Pancreas (tissue), 10 donors: ENCODE data around the gene CCDC86. TPM values are rescaled to one million over a fixed set of nuclear protein-coding genes. Genes with fewer than 3 reads are reported as not detected.

ENCODE experiments used
- ATAC-seq, 4 donors: fragments of 200-7000 bp; cut with Tn5 transposase; one replicate each; pipeline versions ENCODE4 v1.8.0 to v1.9.1; 2020; ENCODE audit warnings: mild to moderate bottlenecking in 4 of 4, moderate library complexity in 4 of 4
- DNase-seq, 6 donors: peaks; one replicate each; pipeline ENCODE4 v3.0.0-alpha.2; 2020
- FAIRE-seq: peaks from 2 replicates; lab custom pipeline; 2012; peaks lifted over from hg19 to GRCh38; lab: Jason Lieb, UNC
- H3K27ac ChIP-seq, 4 donors: fragments of 200-600 bp; sonication (generic); 1 replicate in 3 of 4; 2 replicates in 1 of 4; pipeline versions ENCODE4 v1.5.0 to v1.8.0; 2020
- H3K27me3 ChIP-seq, 4 donors: fragments of 200-600 bp; one replicate each; pipeline ENCODE4 v1.8.0; 2021
- H3K36me3 ChIP-seq, 3 donors: fragments of 200-600 bp; sonication (generic) in 1 of 3; one replicate each; pipeline versions ENCODE4 v1.5.0 to v1.8.0; 2020 to 2021
- H3K4me1 ChIP-seq, 3 donors: fragments of 200-600 bp; one replicate each; pipeline ENCODE4 v1.8.0; 2021
- H3K4me3 ChIP-seq, 4 donors: fragments of 200-600 bp; sonication (generic) in 2 of 4; one replicate each; pipeline versions ENCODE4 v1.5.0 to v1.8.0; 2020 to 2021
- H3K9me3 ChIP-seq, 4 donors: fragments of 200-600 bp; one replicate each; pipeline ENCODE4 v1.8.0; 2021
- CTCF ChIP-seq, 4 donors: fragments of 200-600 bp; sonication (generic) in 3 of 4; IDR thresholded peaks; one replicate each; pipeline versions ENCODE4 v1.5.0 to v1.8.0; 2021; ENCODE audit warnings: antibody characterized with exemption in 4 of 4
- WGBS, 2 donors: extraction: QIAGEN DNeasy Blood & Tissue Kit; methylation state at CpG; one replicate each; pipeline ENCODE4 v1.1.7; 2013; 5-methylcytosine and 5-hydroxymethylcytosine counted together
- intact Hi-C, 3 donors: fragments of 100-400 bp; cut with DNase I; formaldehyde crosslinking; loops; one replicate each; pipeline versions ENCODE4 v1.11.1 to v1.14.2; 2022
- polyA plus RNA-seq, 2 donors: library from polyadenylated mRNA; stranded (reverse); fragments of 200-250 nt; gene quantifications; one replicate each; pipeline ENCODE4 v1.2.3, GENCODE V29; 2013
- total RNA-seq, 6 donors: library from RNA; stranded (reverse); fragmentation: NEBNext Ultra II Directional in 4 of 6; extraction: Animal tissue kit (Norgen Biotek cat#: 25700) in 4 of 6; gene quantifications; one replicate each; pipeline versions ENCODE4 v1.2.1 to v1.2.4, GENCODE V29; 2021 to 2023
- donor health status: healthy with polysubstance abuse.
- donor health status: DM: no; HTN: no; CAD: no; lungs with moderate emphysema.
- donor health status: DM: no; HTN: no; CAD: no.
- donor health status: control.
- donor health status: control.
- donor health status: Bipolar disorder and iron deficiency.
- donor health status: DM: yes; HTN: yes; CAD: no.
- donor health status: DM: no; HTN: no; CAD: no.
- donor health status: DM: no; HTN: no; CAD: no.
- donor health status: DM: yes; HTN: yes; CAD: no.

The CCDC86 gene
- total and polyA plus RNA-seq, 8 donors = 6.3 to 20.8 (median 11.0) TPM

DNA sequence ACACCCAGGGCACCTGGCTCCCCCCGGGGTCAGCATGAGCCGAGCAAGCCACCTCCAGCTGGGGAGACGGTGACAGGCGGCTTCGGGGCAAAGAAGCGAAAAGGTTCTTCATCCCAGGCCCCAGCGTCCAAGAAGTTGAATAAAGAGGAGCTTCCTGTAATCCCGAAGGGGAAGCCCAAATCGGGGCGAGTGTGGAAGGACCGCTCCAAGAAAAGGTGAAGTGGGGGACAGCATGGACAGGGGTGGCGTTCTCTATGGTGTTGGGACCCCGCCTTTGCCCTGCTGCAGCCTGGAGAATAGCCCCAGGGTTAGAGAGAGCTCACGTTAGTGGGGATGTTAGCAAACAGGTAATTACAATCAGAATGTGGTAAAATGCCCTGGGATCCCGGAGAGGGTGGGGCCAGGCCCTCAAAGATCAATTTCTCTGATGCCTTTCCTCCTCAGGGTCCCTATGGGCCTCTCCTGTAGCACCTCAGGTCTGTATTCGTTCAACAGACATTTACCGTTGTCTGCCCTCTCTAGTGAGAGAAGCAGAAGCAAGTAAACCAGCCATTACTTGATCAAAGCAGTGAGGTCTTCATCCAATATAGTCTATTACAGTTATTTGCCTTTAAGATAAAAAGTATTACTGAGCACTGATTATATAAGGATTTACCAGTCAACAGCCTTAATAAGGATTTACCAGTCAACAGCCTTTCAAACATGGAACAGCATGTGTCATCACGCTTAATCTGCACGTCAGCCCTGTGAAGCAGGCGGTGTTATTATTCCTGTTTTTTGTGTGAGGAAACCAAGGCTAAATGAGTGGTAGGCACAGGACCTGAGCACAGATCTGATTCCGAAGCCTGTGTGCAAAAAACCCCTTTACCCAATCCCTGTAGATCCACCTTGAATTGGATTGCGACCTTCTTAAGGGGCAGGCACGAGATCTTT lies 1.0 kb downstream of the CCDC86 start:
- FAIRE-seq = no peak
- Histone ChIP-seq H3K27ac (peak overlapping the region; percentile 39 to 71 (median 69)), H3K4me1 (peaks cover 6 to 20% (median 6%) of the 10 kb centered on the region in 3 donors), H3K36me3 (no peaks in the 10 kb centered on the region), H3K27me3 (no peaks in the 10 kb centered on the region), H3K9me3 (no peaks in the 10 kb centered on the region), H3K4me3 (peak overlapping the region; percentile 63 to 95 (median 94))
- no peak for TF ChIP-seq CTCF (IDR thresholded peaks at IDR 0.05)
- WGBS, 2 donors = 8 to 9% methylated on average over 23 of the region's 23 CpGs
- intact Hi-C loops = loop anchor here in 1 of 3 donors (10.0 kb wide), 1 partner anchor 52 kb away; no protein-coding TSS in a partner anchor
- DNase-seq = peak in 1 of 6 donors; percentile 4
- no peak for ATAC-seq

GRCh38 chr11:60844045-60844869 lies 2.3 kb downstream of the CCDC86 start:
- H3K4me3 ChIP-seq = peak overlapping the region in 2 of 4 donors; percentile 63 to 95
- ATAC-seq = no peak

GRCh38 chr11:60844870-60845221 lies 2.9 kb downstream of the CCDC86 start:
- Histone ChIP-seq H3K27me3 (no peaks in the 10 kb centered on the region), H3K36me3 (peaks cover 0 to 4% (median 0%) of the 10 kb centered on the region in 3 donors), H3K9me3 (no peaks in the 10 kb centered on the region), H3K4me1 (peaks cover 6 to 20% (median 6%) of the 10 kb centered on the region in 3 donors), H3K27ac (no peak overlapping the region), H3K4me3 (no peak overlapping the region)
- no peak for DNase-seq
- no peak for TF ChIP-seq CTCF (IDR thresholded peaks at IDR 0.05)
- FAIRE-seq = no peak
- 28 to 33% methylated on average over 4 of the region's 4 CpGs for WGBS, 2 donors
- intact Hi-C loops = loop anchor here in 1 of 3 donors (10.0 kb wide), 1 partner anchor 50 kb away; no protein-coding TSS in a partner anchor
- peak in 2 of 4 donors; percentile 3 to 36 for ATAC-seq

More at GRCh38 chr11:60844045-60844869, 2.3 kb downstream of the CCDC86 start:
- H3K36me3 ChIP-seq = no peaks in the 10 kb centered on the region
- H3K4me1 ChIP-seq = peaks cover 6 to 20% (median 6%) of the 10 kb centered on the region in 3 donors
- no peaks in the 10 kb centered on the region for H3K27me3 ChIP-seq
- DNase-seq (peak in 1 of 6 donors; percentile 40), FAIRE-seq (no peak)
- intact Hi-C loops = loop anchor here in 1 of 3 donors (10.0 kb wide), 1 partner anchor 51 kb away; no protein-coding TSS in a partner anchor
- 41 to 43% methylated on average over 10 of the region's 10 CpGs for WGBS, 2 donors
- no peak for TF ChIP-seq CTCF (IDR thresholded peaks at IDR 0.05)
- H3K27ac ChIP-seq = no peak overlapping the region
- H3K9me3 ChIP-seq = no peaks in the 10 kb centered on the region

GRCh38 chr11:60845338-60845737 lies 3.4 kb downstream of the CCDC86 start:
- TF ChIP-seq CTCF (IDR thresholded peaks at IDR 0.05) = no peak
- Histone ChIP-seq H3K9me3 (no peaks in the 10 kb centered on the region), H3K27ac (no peak overlapping the region), H3K4me3 (no peak overlapping the region), H3K27me3 (no peaks in the 10 kb centered on the region), H3K36me3 (peaks cover 0 to 9% (median 4%) of the 10 kb centered on the region in 3 donors), H3K4me1 (peaks cover 6 to 20% (median 6%) of the 10 kb centered on the region in 3 donors)
- no peak for FAIRE-seq
- intact Hi-C loops = loop anchor here in 1 of 3 donors (10.0 kb wide), 1 partner anchor 49 kb away; no protein-coding TSS in a partner anchor
- peak in 1 of 6 donors; percentile 9 for DNase-seq
- ATAC-seq = no peak
- WGBS, 2 donors = 78 to 82% methylated on average over 8 of the region's 8 CpGs
